Measurements from ENCODE around the gene INAVA.

- TF ChIP-seq CTCF (IDR thresholded peaks at IDR 0.05): no peak
- TF ChIP-seq ZFX (IDR thresholded peaks at IDR 0.05; ENCODE audit: borderline replicate concordance): no peak
Measured at GRCh38 chr1:200877010-200877409, 17.7 kb upstream of the INAVA start.
